ENCODE results near the gene BID.

GRCh38 chr22:17724678-17725499, 49.4 kb downstream of the BID start:
- TF ChIP-seq EZH2 (IDR thresholded peaks at IDR 0.05; ENCODE audit: insufficient read depth, poor library complexity, severe bottlenecking) (no peak), EZH2phosphoT487 (IDR thresholded peaks at IDR 0.05; ENCODE audit: insufficient read depth, low read depth) (no peak)
